Thyroid gland (tissue), 4 donors: ENCODE data around the gene CLK3.

Experiments used
- POLR2A ChIP-seq, 2 donors: fragments of 450-650 bp; IDR thresholded peaks; one replicate each; pipeline ENCODE4 v1.6.1; 2017; ENCODE audit warnings: antibody characterized with exemption in 2 of 2, mild to moderate bottlenecking in 2 of 2, moderate library complexity in 1 of 2
- TF ChIP-seq, protein P1 (sequence below), 6 experiments: fragments of 200-600 bp in 3 of 6; fragments of 450-650 bp in 3 of 6; sonication (generic) in 3 of 6; IDR thresholded peaks; one replicate each; pipeline ENCODE4 v1.5.1; 2016 to 2019; ENCODE audit warnings: antibody characterized with exemption in 6 of 6, mild to moderate bottlenecking in 2 of 6, inconsistent platforms in 1 of 6, moderate library complexity in 1 of 6

- TF ChIP-seq POLR2A (IDR thresholded peaks at IDR 0.05) = no peak
- TF ChIP-seq, protein P1, sequence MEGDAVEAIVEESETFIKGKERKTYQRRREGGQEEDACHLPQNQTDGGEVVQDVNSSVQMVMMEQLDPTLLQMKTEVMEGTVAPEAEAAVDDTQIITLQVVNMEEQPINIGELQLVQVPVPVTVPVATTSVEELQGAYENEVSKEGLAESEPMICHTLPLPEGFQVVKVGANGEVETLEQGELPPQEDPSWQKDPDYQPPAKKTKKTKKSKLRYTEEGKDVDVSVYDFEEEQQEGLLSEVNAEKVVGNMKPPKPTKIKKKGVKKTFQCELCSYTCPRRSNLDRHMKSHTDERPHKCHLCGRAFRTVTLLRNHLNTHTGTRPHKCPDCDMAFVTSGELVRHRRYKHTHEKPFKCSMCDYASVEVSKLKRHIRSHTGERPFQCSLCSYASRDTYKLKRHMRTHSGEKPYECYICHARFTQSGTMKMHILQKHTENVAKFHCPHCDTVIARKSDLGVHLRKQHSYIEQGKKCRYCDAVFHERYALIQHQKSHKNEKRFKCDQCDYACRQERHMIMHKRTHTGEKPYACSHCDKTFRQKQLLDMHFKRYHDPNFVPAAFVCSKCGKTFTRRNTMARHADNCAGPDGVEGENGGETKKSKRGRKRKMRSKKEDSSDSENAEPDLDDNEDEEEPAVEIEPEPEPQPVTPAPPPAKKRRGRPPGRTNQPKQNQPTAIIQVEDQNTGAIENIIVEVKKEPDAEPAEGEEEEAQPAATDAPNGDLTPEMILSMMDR (IDR thresholded peaks at IDR 0.05) = no peak
Measured at GRCh38 chr15:74625693-74626092, 10.1 kb downstream of the CLK3 start.
